OCI-LY7 (cell line): ENCODE data around the gene ACOT11. TPM values are rescaled to one million over a fixed set of nuclear protein-coding genes. Genes with fewer than 3 reads are reported as not detected.

Source experiments
- BruUV-seq: library from RNA; stranded (reverse); fragments of 400-500 nt; replicated peaks from 2 replicates; lab custom pipeline; 2021; lab: Mats Ljungman, UMichigan
- CTCF ChIA-PET: fragments of 300-600 bp; sonication (Branson Sonifier 250); formaldehyde crosslinking; loops from one replicate; lab custom pipeline; 2022; ENCODE audit warnings: antibody characterized with exemption; ENCODE audit not compliant: unreplicated experiment; lab: Charles Lee
- POLR2A ChIA-PET: fragments of 300-600 bp; sonication (Branson Sonifier 250); formaldehyde crosslinking; loops from one replicate; lab custom pipeline; 2022; ENCODE audit warnings: antibody characterized with exemption; lab: Charles Lee
- DNase-seq: peaks from one replicate; pipeline ENCODE4 v3.0.0-alpha.2; 2015; ENCODE audit warnings: low spot score
- H2AFZ ChIP-seq: fragments of 200-600 bp; sonication (generic), shearing (Covaris generic); 2 replicates; pipeline ENCODE4 v1.6.1; 2014; ENCODE audit warnings: mild to moderate bottlenecking, antibody characterized with exemption, low read length, moderate library complexity
- H3K27ac ChIP-seq: fragments of 200-600 bp; sonication (generic); 2 replicates; pipeline ENCODE4 v1.5.1; 2014; ENCODE audit warnings: mixed run types, low read depth, mild to moderate bottlenecking, moderate library complexity, low read length, inconsistent platforms; ENCODE audit not compliant: poor library complexity, severe bottlenecking
- H3K36me3 ChIP-seq: fragments of 200-600 bp; sonication (generic); 2 replicates; pipeline ENCODE4 v1.6.1; 2014; ENCODE audit warnings: mild to moderate bottlenecking, antibody characterized with exemption, low read length, moderate library complexity, mixed read lengths; ENCODE audit not compliant: insufficient read depth
- H3K4me1 ChIP-seq: fragments of 200-600 bp; sonication (generic); 2 replicates; pipeline ENCODE4 v1.5.1; 2014; ENCODE audit warnings: mild to moderate bottlenecking, low read length; ENCODE audit not compliant: insufficient read depth, poor library complexity, severe bottlenecking
- H3K4me2 ChIP-seq: fragments of 200-600 bp; sonication (generic); 2 replicates; pipeline ENCODE4 v1.6.1; 2014; ENCODE audit warnings: mild to moderate bottlenecking, low read length
- H3K4me3 ChIP-seq: fragments of 200-600 bp; sonication (generic); 2 replicates; pipeline ENCODE4 v1.5.1; 2014; ENCODE audit warnings: mild to moderate bottlenecking, low read depth, low read length; ENCODE audit not compliant: poor library complexity, severe bottlenecking
- H3K79me2 ChIP-seq: fragments of 200-600 bp; sonication (generic); 2 replicates; pipeline ENCODE4 v1.6.1; 2016; ENCODE audit warnings: low read depth, mild to moderate bottlenecking, low read length, moderate library complexity, mixed read lengths; ENCODE audit not compliant: insufficient read depth
- H3K9me2 ChIP-seq: fragments of 200-600 bp; sonication (generic); 2 replicates; pipeline ENCODE4 v1.6.1; 2016; ENCODE audit warnings: mild to moderate bottlenecking, low read length, mixed read lengths; ENCODE audit not compliant: insufficient read depth
- H3K9me3 ChIP-seq: fragments of 200-600 bp; sonication (generic); 2 replicates; pipeline ENCODE4 v1.6.1; 2014; ENCODE audit warnings: mild to moderate bottlenecking, mixed run types, low read length, mixed read lengths
- H4K20me1 ChIP-seq: fragments of 200-600 bp; sonication (generic); 2 replicates; pipeline ENCODE4 v1.6.1; 2014; ENCODE audit warnings: mild to moderate bottlenecking, antibody characterized with exemption, low read length, moderate library complexity, mixed read lengths; ENCODE audit not compliant: insufficient read depth
- CTCF ChIP-seq: fragments of 200-600 bp; sonication (generic); conservative IDR thresholded peaks from 2 replicates; pipeline ENCODE4 v1.5.1; 2014; ENCODE audit warnings: mild to moderate bottlenecking, antibody characterized with exemption, low read length, moderate library complexity, mixed read lengths
- EZH2phosphoT487 ChIP-seq: fragments of 200-600 bp; sonication (generic); IDR thresholded peaks from 2 replicates; pipeline ENCODE4 v1.6.1; 2018; ENCODE audit warnings: low read depth, borderline replicate concordance, mild to moderate bottlenecking, mixed run types, antibody characterized with exemption, low read length, moderate library complexity, mixed read lengths
- intact Hi-C: fragments of 100-400 bp; cut with micrococcal nuclease; formaldehyde crosslinking; loops from one replicate; pipeline ENCODE4 v1.10.0; 2022; ENCODE audit not compliant: unreplicated experiment
- total RNA-seq, 2 experiments: library from RNA; depleted of rRNA in 1 of 2; stranded (reverse); fragments of >200 nt in 1 of 2; shearing (Covaris generic) in 1 of 2; gene quantifications; 2 replicates each; pipeline ENCODE4 v1.2.3, GENCODE V29; 2014 to 2022

The ACOT11 gene
- total RNA-seq, 2 experiments from 2014 or later, result not detected

GRCh38 chr1:54575161-54575560, 27.1 kb downstream of the ACOT11 start:
- CTCF ChIA-PET, result no interaction called here
- DNase-seq, result no peak
- H3K4me3 ChIP-seq, result no peak overlapping the region
- H3K9me3 ChIP-seq, result no peaks in the 10 kb centered on the region
- no peaks in the 10 kb centered on the region for H3K9me2 ChIP-seq
- H2AFZ ChIP-seq, result no peak overlapping the region
- no peaks in the 10 kb centered on the region for H3K36me3 ChIP-seq
- H3K79me2 ChIP-seq, result no peaks in the 10 kb centered on the region
- no peak overlapping the region for H3K4me2 ChIP-seq
- peaks cover 9% of the 10 kb centered on the region for H3K4me1 ChIP-seq
- H4K20me1 ChIP-seq, result no peaks in the 10 kb centered on the region
- BruUV-seq, result no TSS peak
- no peak overlapping the region for H3K27ac ChIP-seq
- TF ChIP-seq CTCF (no peak), EZH2phosphoT487 (no peak)
- intact Hi-C loops, result no loop called here
- POLR2A ChIA-PET, result no interaction called here

- BruUV-seq, result no TSS peak
- ChIA-PET CTCF (no interaction called here), POLR2A (no interaction called here)
Measured at GRCh38 chr1:54575605-54576290, 27.7 kb downstream of the ACOT11 start.

More at GRCh38 chr1:54575605-54576290, 27.7 kb downstream of the ACOT11 start:
- Histone ChIP-seq H2AFZ (no peak overlapping the region), H3K4me2 (no peak overlapping the region), H3K9me3 (no peaks in the 10 kb centered on the region), H3K36me3 (no peaks in the 10 kb centered on the region), H3K79me2 (no peaks in the 10 kb centered on the region), H3K4me1 (peaks cover 9% of the 10 kb centered on the region), H4K20me1 (no peaks in the 10 kb centered on the region), H3K9me2 (no peaks in the 10 kb centered on the region), H3K4me3 (no peak overlapping the region), H3K27ac (no peak overlapping the region)
- DNase-seq, result no peak
- TF ChIP-seq CTCF (no peak), EZH2phosphoT487 (no peak)
- intact Hi-C loops, result no loop called here
